Testis (tissue), 3 donors: ENCODE results near the gene STRN3. TPM values are rescaled to one million over a fixed set of nuclear protein-coding genes. Genes with fewer than 3 reads are reported as not detected.
"Not testable (repeated sequence)": the region's sequence is repeated elsewhere in the genome, so short reads cannot be mapped to it uniquely, and the experiment has no call there.

Source experiments
- DNase-seq: peaks from one replicate; pipeline ENCODE4 v3.0.0-alpha.2; 2019
- H3K27ac ChIP-seq, 2 donors: fragments of 200-600 bp; sonication (generic); one replicate each; pipeline ENCODE4 v1.5.1; 2019
- H3K27me3 ChIP-seq: fragments of 200-600 bp; sonication (generic); one replicate; pipeline ENCODE4 v1.5.1; 2019
- H3K36me3 ChIP-seq: fragments of 200-600 bp; sonication (generic); one replicate; pipeline ENCODE4 v1.5.1; 2017; ENCODE audit warnings: low read depth; ENCODE audit errors: missing control alignments
- H3K4me1 ChIP-seq: fragments of 200-600 bp; sonication (generic); one replicate; pipeline ENCODE4 v1.5.1; 2019
- H3K4me3 ChIP-seq, 2 donors: fragments of 200-600 bp; sonication (generic); one replicate each; pipeline ENCODE4 v1.5.1; 2017 to 2019
- H3K9me3 ChIP-seq: fragments of 200-600 bp; sonication (generic); one replicate; pipeline ENCODE4 v1.5.1; 2017
- CTCF ChIP-seq, 3 experiments: fragments of 450-650 bp in 2 of 3; fragments of 200-600 bp in 1 of 3; sonication (generic) in 1 of 3; IDR thresholded peaks; one replicate each; pipeline ENCODE4 v1.5.1; 2016 to 2019; ENCODE audit warnings: antibody characterized with exemption in 3 of 3, mild to moderate bottlenecking in 2 of 3, moderate library complexity in 1 of 3
- POLR2A ChIP-seq: fragments of 450-650 bp; IDR thresholded peaks from one replicate; pipeline ENCODE4 v1.6.1; 2017; ENCODE audit warnings: antibody characterized with exemption, mild to moderate bottlenecking, moderate library complexity
- WGBS, 2 donors: methylation state at CpG; one replicate each; pipeline ENCODE4 v1.1.5; 2018; 5-methylcytosine and 5-hydroxymethylcytosine counted together
- intact Hi-C: fragments of 100-400 bp; cut with DNase I; formaldehyde crosslinking; loops from one replicate; pipeline ENCODE4 v1.15.1; 2023; ENCODE audit warnings: low total_unique reads
- polyA plus RNA-seq: library from polyadenylated mRNA; stranded (reverse); fragments of 350-450 nt; fragmentation: Illumina TruSeq; extraction: RNeasy Lipid Tissue Mini Kit (QIAGEN cat#74804); gene quantifications from one replicate; pipeline ENCODE4 v1.2.3, GENCODE V29; 2014; ENCODE audit warnings: low read depth, low replicate concordance; ENCODE audit not compliant: insufficient read depth
- total RNA-seq, 2 donors: library from RNA; depleted of rRNA; stranded (reverse); fragments of >200 nt; gene quantifications; one replicate each; pipeline ENCODE4 v1.2.3, GENCODE V29; 2016

STRN3 gene
- total and polyA plus RNA-seq, 3 donors from 2014 or later = 35.1 to 65.2 (median 60.1) TPM

DNA sequence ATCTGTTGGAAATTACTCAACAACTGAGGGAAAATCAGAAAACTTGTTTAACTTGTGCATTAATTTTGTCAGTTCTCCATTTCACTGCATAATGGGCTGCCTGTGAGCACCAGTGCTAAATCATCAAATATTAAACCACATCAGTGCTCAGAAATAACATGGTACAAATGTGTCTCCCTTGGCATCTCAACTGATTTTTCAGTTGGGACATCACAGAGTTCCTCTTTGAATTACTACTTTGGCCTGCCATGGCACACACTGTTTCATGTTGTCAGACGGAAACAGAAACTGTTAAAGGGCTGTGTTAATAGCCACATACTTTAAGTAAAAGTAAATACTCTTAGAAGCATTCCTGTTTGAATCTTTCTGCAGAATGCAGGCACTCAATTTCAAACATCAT is 42.1 kb upstream of the STRN3 start:
- intact Hi-C loops = no loop called here
- 80 to 84% methylated on average over 1 of the region's 1 CpG for WGBS, 2 donors
- H3K27me3 ChIP-seq = no peaks in the 10 kb centered on the region
- no peak overlapping the region for H3K4me3 ChIP-seq
- no peaks in the 10 kb centered on the region for H3K36me3 ChIP-seq
- no peaks in the 10 kb centered on the region for H3K4me1 ChIP-seq
- peak overlapping the region in 1 of 2 donors; percentile 36 for H3K27ac ChIP-seq
- TF ChIP-seq CTCF (IDR thresholded peaks at IDR 0.05) = no peak
- TF ChIP-seq POLR2A = no peak
- H3K9me3 ChIP-seq = no peaks in the 10 kb centered on the region
- no peak for DNase-seq

DNA sequence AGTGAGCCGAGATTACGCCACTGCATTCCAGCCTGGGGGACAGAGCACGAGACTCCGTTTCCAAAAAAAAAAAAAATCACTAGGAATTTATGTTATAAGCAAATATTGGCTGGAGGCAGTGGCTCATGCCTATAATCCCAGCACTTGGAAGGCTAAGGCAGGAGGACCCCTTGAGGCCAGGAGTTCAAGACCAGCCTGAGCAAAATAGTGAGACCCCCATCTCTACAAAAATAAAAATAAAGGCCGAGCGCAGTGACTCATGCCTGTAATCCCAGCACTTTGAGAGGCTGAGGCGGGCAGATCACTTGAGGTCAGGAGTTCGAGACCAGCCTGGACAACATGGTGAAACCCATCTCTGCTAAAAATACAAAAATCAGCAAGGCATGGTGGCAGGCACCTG is 36.7 kb upstream of the STRN3 start:
- DNase-seq, H3K4me3 ChIP-seq, H3K4me1 ChIP-seq, H3K36me3 ChIP-seq, intact Hi-C loops, H3K27ac ChIP-seq, H3K9me3 ChIP-seq, H3K27me3 ChIP-seq: not testable (repeated sequence)
- WGBS, 2 donors = 82 to 87% methylated on average over 8 of the region's 8 CpGs

- no peak for TF ChIP-seq CTCF (IDR thresholded peaks at IDR 0.05)
- no peak for TF ChIP-seq POLR2A
- intact Hi-C loops = no loop called here
- no peak overlapping the region for H3K27ac ChIP-seq
- WGBS, 2 donors = 83 to 95% methylated on average over 6 of the region's 6 CpGs
- H3K36me3 ChIP-seq = no peaks in the 10 kb centered on the region
- H3K9me3 ChIP-seq = no peaks in the 10 kb centered on the region
- DNase-seq = no peak
- no peaks in the 10 kb centered on the region for H3K27me3 ChIP-seq
- no peak overlapping the region for H3K4me3 ChIP-seq
- peaks cover 5% of the 10 kb centered on the region for H3K4me1 ChIP-seq
Measured at GRCh38 chr14:31060253-31060875, 34.2 kb upstream of the STRN3 start.

GRCh38 chr14:31059152-31059924 is 33.2 kb upstream of the STRN3 start:
- TF ChIP-seq CTCF (IDR thresholded peaks at IDR 0.05) (no peak), POLR2A (no peak)
- Histone ChIP-seq H3K27me3 (no peaks in the 10 kb centered on the region), H3K4me1 (peaks cover 5% of the 10 kb centered on the region), H3K36me3 (no peaks in the 10 kb centered on the region), H3K27ac (no peak overlapping the region), H3K9me3 (no peaks in the 10 kb centered on the region), H3K4me3 (no peak overlapping the region)
- 47 to 74% methylated on average over 1 of the region's 1 CpG for WGBS, 2 donors
- intact Hi-C loops = no loop called here
- DNase-seq = peak; percentile 41

DNA sequence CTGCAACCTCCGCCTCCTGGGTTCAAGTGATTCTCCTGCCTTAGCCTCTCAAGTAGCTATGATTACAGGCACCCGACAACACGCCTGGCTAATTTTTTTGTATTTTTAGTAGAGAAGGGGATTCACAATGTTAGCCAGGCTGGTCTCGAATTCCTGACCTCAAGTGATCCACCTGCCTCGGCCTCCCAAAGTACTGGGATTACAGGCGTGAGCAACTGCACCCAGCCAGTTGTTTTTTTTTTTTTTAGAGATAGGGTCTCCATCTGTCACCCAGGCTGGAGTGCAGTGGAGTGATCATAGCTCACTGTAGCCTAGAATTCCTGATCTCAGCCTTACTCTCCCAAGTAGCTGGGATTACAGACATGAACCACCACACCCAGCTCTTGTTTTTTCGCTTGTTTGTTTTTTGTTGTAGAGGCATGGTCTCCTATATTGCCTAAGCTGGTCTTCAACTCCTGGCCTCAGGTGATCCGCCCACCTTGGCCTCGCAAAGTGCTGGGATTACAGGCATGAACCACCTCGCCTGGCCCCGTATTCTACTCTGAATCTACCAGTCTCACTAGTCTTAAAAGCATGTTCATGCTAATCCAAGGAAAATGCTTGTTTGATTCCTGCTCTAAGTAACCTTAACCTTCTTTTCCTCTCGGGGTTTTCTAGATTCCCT is 31.7 kb upstream of the STRN3 start:
- no peak for TF ChIP-seq POLR2A
- TF ChIP-seq CTCF (IDR thresholded peaks at IDR 0.05) = no peak
- no peaks in the 10 kb centered on the region for H3K36me3 ChIP-seq
- peaks cover 5% of the 10 kb centered on the region for H3K4me1 ChIP-seq
- intact Hi-C loops = no loop called here
- no peak for DNase-seq
- WGBS, 2 donors = 87 to 96% methylated on average over 12 of the region's 12 CpGs
- H3K27ac ChIP-seq = no peak overlapping the region
- no peak overlapping the region for H3K4me3 ChIP-seq
- no peaks in the 10 kb centered on the region for H3K27me3 ChIP-seq
- H3K9me3 ChIP-seq = no peaks in the 10 kb centered on the region
